GM18909 (cell line): ENCODE results near the gene MTM1.
A peak's percentile ranks its signal among the peaks of the same experiment; 100 is the strongest.

Experiments used
- ATAC-seq: cut with Tn5 transposase; IDR thresholded peaks from one replicate; pipeline ENCODE4 v1.9.1; 2021; ENCODE audit warnings: mild to moderate bottlenecking; ENCODE audit not compliant: unreplicated experiment, poor library complexity

The MTM1 gene

DNA sequence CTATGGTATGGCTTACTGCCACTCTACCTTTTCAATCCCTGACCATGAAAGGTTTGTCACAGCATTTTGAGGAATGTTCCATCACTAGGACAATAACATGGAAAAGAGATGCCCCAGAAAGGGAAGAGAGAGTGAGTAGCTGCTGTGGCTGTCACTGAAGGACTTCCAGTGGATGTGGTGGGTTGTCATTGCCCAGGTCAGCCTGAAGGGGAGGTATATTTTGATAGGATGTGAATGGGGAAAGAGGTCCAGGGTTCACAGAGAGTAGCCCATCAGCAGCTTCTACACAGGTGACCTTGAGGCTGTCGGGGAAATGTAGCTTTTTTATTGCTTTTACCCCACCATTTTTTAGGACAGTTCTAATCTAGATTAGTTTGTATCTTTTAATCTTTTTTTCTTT, 30.8 kb downstream of the MTM1 start:
- no peak for ATAC-seq

DNA sequence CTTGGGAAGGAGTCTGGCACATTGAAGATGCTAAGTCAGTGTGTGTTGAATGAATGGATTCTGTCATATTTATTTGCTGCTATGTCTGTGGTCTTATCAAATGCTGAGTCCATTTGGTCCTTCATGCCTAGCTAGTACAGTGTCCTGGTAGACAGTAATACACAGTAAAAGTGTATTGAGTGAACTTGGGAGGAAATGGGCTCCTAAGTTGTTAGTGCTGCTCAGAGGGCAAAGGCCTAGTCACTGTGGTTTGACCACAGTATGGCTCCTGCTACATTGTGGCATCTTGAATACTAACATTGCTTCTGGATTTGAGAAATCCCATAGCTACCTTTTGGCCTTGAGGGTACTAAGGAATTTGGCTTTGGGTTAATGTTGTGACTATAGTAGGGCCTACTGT, 33.9 kb downstream of the MTM1 start:
- no peak for ATAC-seq

DNA sequence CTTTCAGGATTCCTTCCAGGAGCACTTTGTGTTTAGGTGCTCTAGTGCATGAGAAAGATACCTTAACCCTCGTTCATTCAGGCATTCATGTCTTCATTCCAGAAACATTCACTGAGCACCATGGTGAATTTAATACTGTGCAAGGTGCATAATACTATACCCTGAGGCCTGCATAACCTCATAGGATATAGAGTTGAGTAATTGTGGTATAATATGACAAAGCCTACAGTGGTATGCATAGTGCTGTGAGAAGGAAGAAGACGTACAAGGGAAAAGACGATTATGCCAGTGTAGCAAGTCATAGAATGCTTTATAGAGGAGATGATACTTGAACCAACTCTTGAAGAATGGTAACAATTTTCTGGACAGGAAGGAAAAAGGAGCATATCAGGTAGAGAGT, 34.3 kb downstream of the MTM1 start:
- no peak for ATAC-seq

DNA sequence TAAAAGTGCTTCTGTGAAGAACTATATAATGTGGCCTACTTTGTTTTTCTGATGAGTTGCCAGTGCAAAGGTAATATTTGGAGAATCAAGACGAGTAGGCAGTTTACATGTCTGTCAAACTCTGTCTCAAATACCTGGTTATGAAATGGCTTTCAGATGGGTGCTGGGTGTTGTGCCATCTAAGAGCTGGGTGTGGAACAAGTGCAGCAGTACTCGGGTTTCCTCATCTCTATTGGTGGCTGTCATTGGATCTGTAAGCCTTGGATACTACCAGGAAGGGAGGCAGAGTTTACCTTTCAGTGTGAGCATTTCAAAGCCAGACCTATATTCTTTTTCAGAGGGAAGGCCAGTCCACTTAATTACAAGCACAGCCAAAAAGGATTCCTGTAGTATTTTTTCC, 37.2 kb downstream of the MTM1 start:
- ATAC-seq: no peak

DNA sequence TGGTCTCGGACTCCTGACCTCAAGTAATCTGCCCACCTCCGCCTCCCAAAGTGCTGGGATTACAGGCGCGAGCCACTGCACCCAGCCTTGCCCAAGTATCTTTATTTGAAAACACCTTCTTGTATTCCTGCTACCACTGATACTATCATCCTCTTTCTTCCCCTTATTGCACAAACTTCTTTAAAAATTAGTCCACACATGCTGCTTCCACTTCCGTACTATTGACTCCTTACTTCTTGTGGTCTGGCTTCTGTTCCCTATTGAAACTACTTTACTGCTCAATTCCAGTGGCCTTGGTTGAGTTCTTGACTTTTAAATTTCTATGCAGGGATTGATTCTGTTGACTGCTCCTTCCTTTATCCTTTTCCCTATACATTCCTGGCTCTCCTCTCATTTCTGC, 38.8 kb downstream of the MTM1 start:
- no peak for ATAC-seq

DNA sequence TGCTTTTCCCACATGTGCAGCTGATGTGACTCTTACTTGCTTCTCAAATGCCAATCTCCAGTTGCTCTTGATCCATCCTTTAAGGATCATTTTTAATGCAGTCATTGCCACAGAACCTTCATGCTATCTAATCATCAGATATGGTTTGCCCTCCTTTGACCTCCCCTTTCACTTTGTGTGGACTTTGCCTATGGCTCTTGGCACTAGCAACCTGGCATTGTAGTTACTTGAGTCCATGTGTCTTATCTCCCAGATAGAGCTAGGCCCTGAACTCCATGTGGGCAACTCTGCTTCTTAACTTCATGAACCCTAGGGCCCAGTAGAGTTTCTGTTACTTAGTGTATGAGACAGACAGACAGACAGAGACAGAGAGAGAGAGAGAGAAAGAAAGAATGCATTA, 41.6 kb downstream of the MTM1 start:
- ATAC-seq: no peak

DNA sequence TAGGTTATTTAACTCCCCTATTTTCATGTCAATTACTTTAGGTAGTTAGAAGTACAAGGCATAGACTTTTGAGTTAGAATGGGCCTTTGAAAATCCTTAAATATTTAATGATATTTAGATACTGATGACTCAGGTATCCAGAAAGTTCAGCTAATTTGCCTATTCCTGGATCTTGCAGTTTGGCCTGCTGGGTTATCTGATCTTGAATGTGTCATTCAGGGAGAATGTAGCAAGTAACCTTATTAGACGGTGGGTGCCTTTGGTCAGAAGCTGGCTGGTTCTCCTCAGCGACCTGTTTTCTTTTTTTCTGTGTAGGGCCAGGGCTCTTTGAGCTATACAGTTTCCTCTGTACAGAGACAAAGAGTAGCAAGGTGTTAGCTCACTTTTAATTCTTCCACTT, 42.0 kb downstream of the MTM1 start:
- no peak for ATAC-seq

DNA sequence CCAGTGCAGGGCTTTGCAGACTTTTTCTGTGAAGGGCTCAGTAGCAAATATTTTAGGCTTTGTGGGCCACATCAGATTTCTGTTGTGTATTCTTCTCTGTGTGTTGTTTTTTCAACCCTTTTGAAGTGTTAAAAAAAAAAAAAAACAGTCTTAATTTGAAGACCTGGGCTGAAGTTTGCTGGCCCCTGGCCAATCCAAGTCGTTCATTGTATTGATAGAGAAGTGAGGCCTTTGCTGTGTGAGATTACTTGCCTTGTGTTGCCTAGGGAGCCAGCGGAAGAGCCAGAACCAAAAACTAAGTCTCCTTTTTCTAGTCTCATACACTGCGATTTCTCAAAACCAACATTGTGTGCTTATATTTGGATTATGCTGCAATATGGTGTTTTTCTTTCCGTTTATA, 46.9 kb downstream of the MTM1 start:
- ATAC-seq: no peak

DNA sequence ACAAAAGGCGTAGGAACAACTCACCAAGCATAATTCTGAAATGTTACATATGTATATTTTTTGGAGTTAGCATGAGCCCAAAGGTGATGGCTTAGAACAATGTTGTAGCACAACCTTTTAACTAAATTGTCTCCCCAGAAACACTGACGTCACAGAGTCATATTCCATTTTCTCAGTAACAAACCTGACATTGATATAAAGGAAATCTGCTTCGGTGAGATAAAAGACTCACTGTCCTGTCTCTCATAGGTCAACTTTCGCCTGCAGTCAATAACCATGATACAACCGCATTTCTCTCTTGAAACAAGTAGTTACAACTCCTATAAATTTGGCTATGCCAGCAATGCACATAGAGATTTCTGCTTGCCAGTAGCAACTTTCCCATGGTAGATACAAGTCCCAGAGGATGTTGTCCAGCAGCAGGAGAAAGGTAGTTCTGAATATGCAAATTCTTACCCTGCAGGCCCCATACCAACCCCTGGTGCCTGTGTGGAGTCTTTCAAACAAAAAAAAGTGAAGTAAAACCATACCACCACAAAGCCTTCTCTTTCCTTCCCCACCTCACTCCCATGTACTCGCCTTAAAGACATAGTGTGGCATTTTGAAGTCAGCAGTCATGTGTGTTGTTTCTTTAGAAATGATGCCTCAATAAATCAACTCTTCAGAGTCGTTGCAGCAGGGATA, 47.9 kb downstream of the MTM1 start:
- ATAC-seq: no peak

DNA sequence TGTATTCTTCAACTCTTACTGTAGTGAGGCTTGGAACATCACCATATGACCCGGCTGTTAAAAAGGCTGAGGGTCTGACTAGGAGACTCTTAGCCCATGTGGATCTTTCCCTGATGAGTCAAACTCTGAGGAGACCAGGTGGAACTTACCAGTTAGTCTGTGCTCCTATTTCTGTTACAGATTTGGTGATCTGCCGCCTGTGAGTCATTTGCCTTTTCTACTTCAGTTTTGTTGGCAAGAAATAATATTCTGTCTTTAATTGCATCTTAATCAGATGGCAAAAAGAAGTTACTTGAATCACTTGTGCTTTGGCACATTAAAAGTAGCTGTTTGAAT, 48.4 kb downstream of the MTM1 start:
- ATAC-seq: no peak

DNA sequence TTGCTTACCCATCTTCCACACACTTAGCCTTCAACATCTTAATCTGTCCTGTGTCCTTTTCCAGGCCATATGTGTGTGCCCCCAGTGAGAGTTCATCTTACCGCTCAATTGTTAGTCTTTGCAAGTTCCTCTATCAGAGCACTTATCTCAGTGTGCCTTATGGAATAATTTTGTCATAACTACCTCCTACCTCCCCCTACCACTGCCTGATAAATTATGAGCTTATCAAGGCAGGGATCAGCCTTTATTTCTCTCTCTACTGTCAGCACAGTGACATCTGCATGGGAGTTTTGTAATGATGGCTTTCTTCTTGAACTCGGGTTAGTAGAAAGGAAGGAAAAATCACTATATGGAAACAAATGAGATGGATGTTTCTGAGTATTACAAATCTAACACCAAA, 53.2 kb downstream of the MTM1 start:
- no peak for ATAC-seq

DNA sequence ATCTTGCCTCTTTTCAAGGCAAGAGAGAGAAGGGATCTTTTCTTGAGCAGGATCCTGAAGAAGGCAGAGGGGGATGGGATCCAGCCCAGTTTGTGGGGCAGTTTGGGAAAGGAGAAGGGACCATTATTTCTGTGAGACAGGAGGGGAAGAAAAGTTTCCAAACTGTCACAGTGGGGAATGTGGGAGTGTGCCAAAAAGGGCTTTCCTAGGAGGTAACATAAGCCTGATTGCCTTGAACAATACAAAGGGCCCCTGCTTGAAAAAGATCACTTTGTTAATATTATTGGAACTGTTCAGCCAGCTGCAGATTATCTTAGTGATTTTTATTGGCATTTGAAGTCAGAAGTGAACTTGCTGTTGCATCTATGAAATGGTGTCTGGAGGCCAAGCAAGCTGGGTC, 55.2 kb downstream of the MTM1 start:
- ATAC-seq: no peak

DNA sequence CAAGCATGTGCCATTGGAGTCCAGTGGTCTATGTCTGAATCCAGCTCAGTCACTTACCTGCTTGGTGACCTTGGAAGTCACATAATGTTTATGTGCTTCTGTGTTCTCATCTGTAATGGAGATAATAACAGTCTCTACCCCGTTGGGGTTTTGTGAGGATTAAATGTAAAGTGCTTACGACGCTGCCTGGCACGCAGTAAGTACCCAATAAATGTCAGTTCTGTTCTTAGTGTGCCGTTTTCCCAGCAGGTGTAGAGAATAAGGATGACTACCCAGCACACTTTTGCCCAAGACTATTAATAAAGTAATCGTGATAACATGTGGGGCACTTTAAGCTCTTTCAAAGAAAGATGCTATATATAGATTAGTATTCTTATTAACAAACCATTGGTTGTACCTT, 56.7 kb downstream of the MTM1 start:
- ATAC-seq: no peak

DNA sequence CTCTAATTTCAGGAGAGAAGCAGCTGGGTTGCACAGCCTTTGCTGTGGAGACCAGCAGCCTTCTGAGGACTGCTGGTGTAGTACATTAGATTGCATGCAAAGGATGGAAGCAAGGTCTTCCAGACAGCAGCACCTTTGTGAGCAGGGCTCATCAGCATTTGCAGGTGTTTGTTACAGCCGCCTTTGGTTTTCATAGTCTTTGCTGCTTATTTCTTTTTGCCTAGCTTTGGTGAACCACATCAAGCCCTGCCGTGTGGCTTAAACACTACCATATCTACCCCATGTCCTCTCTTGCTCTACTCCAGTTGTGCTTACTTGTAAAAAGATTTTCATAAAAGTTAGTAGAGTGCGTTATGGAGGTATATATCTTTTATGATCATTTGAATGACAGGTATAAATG, 57.5 kb downstream of the MTM1 start:
- ATAC-seq: no peak

DNA sequence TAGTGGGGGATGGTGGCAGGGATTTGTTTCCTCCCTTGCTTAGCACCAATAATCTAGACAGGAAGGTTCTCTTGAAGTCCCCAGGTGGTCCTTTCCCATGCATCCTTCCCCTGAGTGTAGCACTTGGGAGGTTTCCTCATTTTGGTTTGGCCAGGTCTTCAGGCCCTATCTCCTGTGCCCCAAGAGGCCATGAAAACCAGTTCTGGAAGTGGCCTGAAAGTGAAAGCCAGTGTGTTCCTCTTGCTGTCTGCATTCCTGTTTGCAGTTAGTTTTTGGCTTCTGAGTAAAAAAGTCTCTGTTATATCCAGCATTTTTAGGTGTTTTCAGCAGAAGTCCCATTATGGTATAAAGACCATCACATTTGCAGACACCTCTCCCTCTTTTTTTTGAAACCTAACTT, 59.5 kb downstream of the MTM1 start:
- ATAC-seq: no peak

DNA sequence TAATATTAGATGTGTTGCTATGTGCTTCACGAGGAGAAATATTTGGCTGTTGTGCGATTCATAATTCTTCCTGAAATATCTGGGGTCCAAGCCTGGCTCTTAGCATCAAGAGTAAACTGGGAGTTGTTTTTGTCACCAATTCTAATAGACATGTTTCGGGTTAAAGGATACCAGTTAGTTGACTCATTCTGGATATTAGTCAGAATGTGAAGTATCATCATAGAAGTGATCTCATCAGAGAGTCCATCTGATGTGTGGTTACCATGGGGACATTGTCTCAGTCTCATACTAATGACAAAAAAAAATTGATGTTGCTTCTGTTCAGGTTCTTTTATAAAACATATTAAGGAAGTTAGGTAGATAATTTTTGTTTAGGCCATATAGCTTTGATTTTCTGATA, 67.5 kb downstream of the MTM1 start:
- ATAC-seq: peak; percentile 80

DNA sequence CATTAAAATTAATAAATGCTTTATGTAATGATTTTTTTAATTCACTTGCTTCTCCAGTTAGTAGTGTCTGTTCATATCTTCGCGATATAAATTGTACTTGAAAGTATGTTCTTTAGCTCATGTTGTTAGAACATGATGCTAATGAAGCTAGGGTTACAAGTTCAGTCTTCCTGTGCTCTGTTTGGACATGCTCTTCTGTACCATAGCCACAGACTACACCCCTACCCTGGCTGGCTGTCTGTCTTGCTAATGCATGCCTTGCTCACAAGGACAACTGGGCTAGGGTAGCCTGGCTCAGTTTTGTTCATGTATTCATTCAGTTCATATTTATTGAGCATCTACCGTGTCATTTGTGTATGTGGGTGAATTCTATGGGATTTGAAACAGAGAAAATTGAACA, 74.0 kb downstream of the MTM1 start:
- no peak for ATAC-seq

DNA sequence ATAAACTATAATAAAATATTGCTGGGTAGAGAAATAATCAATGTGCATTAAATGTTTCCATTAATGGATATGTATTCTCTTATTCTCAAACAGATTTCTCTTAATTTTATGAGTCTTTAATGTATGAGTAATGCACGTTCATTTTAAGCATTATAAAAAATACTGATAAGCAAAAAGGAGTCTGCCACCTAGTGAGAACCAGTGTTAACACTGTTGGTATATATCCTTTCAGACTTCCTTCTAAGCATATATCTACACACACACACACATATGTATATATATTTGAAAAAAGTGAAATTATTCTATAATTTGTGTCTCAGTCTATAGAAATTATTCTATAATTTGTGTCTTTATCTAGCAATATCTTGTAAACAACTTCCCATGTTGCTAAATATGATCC, 74.8 kb downstream of the MTM1 start:
- no peak for ATAC-seq

DNA sequence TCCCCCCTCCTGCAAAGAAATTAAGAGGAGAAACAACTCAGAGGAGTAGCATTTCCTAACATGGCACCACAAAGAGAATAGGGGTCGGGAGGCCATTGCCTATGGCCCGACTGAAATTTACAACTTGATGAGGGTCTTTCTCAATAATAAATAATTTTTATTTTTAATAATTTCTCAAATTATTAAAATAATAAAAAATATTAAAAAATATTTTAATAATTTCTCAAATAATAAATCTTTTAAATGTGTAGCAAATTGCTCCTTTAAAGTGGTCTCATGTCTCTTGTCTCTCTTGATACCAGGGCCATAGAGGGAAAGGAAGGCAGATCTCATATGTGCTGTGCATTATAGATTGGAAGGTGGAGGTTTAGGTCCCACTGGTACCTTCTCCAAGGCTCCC, 75.5 kb downstream of the MTM1 start:
- no peak for ATAC-seq

DNA sequence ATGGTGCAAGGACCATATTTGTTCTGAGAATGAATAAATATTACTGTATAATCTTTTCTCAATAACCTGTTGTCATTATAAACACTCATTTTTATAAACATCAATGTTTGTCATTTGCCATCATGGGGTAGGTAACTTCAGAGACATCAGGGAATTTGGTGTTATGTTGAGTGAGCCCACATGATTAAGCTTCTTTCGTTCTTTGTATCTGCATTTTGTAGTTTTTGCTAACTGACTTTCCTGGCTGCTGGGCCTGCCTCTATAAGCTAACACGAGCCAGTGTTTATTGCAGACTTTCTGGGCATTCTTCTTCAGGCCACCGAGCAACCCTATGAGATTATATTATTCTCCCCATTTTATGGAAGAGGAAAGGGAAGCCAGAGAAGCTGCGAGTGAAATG, 76.0 kb downstream of the MTM1 start:
- ATAC-seq: no peak

DNA sequence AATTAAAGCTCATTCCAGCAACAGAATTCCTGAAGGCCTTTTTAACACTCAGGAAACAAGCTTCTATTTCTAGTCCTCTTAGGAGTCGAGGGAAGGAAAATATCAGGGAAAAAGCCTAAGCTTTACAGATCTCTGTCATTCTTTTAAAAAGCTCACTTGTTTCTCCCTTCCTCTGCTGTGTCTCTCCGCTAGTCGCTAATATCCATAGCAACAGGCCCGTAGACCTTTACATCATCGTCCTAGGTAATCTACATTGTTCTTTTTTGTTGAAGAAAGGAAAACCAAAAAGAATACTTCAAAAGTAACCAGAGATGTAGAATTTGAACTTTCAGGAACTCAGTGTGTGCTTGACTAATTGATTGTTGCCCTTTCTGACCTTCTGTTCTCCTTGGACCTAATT, 78.9 kb downstream of the MTM1 start:
- no peak for ATAC-seq

DNA sequence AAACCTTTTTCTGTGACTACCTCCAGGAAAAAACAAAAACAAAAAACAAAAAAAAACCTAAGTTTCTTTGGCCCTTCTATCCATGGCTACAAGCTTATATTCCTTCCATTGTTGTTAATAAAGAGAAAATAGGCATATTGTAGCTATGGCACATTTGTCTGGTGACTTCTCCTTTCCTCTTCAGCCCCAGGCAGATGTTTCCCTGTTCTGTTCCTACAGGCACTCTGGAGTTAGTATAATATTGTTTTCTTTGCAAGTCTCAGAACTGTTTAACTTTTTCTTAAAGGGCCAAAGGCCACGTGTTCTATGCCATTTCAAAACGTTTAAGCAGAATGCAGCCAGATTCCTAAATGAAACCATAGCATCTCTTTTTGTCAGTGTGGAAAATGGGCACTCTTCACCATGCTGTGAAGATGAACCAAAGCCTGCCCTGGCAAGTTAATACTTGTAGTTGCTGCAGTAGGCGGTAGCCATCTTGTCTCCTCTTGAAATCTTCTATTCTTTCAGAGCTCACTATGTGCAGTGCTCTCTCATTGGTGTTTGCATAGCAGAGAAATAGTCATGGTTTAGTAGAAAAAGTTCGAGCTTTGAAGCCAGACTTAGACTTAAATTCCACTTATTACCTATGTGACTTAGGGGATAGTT, 80.0 kb downstream of the MTM1 start:
- ATAC-seq: no peak
